GM12892 (cell line): Measurements from ENCODE around the gene MYO16.

Source experiments
- POLR2A ChIP-seq: IDR thresholded peaks from 2 replicates; pipeline ENCODE4 v1.6.1; 2011; ENCODE audit warnings: low read depth, low read length, control low read depth
- POLR2AphosphoS5 ChIP-seq: IDR thresholded peaks from 2 replicates; pipeline ENCODE4 v1.6.1; 2011; ENCODE audit warnings: low read depth, low read length, control low read depth
- TAF1 ChIP-seq: IDR thresholded peaks from 2 replicates; pipeline ENCODE4 v1.6.1; 2011; ENCODE audit warnings: low read depth, mild to moderate bottlenecking, control low read depth, low read length, borderline replicate concordance

DNA sequence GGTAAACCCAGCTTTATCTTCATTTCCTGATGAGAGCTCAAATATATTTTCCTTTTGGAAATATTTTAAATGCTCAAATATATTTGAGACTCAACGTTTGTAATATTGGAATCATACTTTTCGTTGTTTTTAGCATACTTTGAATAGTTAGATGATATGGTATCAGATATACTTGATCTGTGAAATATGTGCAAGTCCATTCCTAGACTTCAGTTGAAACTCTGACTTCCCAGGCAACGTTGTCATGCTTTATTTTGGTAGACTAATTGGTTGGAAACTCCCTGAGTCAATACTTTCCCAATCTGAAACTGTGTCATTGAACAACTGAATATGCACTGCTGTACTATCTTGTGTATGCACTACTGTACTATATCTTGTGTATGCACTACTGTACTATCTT, 378.5 kb downstream of the MYO16 start:
- TF ChIP-seq POLR2A = no peak
- no peak for TF ChIP-seq POLR2AphosphoS5
- TF ChIP-seq TAF1 = no peak
